NCI-H69 (cell line): Measurements from ENCODE around the gene NCLN.
"Not testable (repeated sequence)": the region's sequence is repeated elsewhere in the genome, so short reads cannot be mapped to it uniquely, and the experiment has no call there.

Source experiments
- DNase-seq: peaks from one replicate; lab custom pipeline; 2025; lab: John Stamatoyannopoulos, UW

Gene NCLN

GRCh38 chr19:3198901-3199700, 13.4 kb downstream of the NCLN start:
- DNase-seq, result no peak

DNA sequence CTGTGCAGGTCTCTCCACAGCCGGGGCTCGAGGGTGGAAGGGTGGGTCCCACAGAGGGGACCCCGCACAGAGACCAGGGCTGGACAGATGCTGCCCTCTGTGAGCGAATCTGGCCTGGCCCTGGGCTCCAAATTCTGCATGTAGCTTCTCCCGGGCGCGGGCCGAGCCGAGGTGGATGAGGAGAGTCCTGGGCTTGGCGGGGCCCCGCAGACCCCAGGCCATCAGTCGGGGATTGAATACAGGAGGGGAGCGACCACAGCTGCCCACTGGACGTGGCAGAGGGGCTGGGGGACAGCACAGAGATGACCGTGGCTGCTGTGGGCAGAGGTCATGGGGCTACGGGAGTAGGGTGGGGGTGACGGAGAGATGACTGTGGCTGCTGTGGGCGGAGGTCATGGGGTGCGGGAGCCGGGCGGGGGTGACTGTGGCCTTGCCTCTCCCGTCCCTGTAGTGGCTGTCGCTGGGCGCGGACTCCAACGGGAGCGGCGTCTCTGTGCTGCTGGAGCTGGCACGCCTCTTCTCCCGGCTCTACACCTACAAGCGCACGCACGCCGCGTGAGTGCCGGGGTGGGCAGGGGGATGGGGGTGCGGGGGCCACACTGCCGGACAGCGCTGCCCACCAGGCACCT, 15.5 kb downstream of the NCLN start:
- DNase-seq, result no peak

GRCh38 chr19:3201911-3202310, 16.2 kb downstream of the NCLN start:
- DNase-seq, result no peak

DNA sequence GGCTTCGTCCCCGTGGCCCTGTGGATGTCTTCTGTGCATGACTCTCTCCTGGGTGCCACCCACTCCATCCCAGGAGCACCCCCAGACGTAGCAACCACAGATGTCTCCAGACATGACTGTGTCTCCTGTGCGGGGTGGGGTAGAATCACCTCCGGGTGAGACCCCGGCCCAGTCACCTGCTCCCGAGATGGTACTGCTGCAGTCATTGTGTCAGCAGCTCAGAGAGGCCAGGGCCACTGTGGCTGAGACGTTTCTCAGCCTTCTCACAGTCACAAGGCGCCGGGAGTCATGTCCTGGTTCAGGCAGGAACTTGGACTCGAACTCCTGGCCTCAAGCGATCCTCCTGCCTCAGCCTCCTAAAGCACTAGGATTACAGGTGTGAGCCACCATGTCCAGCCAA, 16.6 kb downstream of the NCLN start:
- DNase-seq, result no peak

DNA sequence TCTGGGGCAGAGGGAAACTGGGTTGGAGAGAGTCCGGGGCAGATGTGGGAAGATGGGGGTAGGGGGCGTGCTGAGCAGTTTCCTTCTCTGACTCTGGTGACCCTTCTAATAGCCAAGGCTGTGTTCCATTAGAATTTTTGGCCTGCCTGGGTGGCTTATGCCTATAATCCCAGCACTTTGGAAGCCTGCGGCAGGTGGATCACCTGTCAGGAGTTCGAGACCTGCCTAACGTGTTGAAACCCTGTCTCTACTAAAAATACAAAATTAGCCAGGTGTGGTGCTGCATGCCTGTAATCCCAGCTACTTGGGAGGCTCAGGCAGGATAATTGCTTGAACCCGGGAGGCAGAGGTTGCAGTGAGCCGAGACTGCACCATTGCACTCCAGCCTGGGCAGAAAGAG, 17.2 kb downstream of the NCLN start:
- not testable (repeated sequence) for DNase-seq

DNA sequence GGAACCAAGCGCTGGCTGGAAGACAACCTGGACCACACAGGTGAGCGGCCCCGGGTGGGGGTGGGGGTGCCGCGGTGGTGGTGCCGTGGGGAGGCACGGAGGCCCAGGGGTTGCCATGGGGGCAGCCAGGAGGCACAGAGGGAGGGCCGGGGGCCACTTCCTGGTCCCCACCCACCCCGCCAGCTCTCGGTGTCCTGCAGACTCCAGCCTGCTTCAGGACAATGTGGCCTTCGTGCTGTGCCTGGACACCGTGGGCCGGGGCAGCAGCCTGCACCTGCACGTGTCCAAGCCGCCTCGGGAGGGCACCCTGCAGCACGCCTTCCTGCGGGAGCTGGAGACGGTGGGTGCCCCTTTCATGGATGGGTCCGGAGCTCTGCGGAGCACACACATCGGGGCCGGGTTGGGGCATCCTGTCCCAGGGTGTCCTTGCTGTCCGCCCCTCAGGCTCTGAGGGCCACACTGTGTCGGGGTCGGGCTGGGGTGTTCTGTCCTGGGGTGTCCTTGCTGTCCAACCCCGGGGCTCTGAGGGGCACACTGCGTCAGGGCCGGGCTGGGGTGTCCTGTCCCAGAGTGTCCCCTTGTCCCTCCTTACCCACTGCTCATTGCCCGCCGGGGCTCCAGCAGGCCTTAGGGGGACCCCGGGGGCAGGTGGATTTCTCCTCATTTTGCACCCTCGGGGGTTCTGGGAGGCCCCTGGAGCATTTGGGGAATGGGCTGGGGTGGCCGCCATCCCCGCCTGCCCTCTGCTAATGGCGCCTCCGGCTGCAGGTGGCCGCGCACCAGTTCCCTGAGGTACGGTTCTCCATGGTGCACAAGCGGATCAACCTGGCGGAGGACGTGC, 18.3 kb downstream of the NCLN start:
- DNase-seq, result no peak

- DNase-seq, result no peak
These were observed 19.0 kb downstream of the NCLN start for GRCh38 chr19:3204646-3205275.

GRCh38 chr19:3206216-3206953, 20.7 kb downstream of the NCLN start:
- DNase-seq, result no peak

DNA sequence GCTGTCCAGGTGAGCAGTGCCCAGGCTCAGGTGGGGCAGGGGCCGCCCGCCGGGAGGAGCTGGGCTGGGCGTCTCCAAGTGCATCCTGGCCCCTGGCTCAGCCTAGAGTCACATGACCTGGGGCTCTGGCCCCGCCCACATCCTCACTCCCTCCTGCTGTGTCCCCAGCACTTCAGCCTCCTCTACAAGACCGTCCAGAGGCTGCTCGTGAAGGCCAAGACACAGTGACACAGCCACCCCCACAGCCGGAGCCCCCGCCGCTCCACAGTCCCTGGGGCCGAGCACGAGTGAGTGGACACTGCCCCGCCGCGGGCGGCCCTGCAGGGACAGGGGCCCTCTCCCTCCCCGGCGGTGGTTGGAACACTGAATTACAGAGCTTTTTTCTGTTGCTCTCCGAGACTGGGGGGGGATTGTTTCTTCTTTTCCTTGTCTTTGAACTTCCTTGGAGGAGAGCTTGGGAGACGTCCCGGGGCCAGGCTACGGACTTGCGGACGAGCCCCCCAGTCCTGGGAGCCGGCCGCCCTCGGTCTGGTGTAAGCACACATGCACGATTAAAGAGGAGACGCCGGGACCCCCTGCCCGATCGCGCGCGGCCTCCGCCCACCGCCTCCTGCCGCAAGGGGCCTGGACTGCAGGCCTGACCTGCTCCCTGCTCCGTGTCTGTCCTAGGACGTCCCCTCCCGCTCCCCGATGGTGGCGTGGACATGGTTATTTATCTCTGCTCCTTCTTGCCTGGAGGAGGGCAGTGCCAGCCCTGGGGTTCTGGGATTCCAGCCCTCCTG, 21.9 kb downstream of the NCLN start:
- peak; percentile 16 for DNase-seq

GRCh38 chr19:3208317-3209207, 22.8 kb downstream of the NCLN start:
- no peak for DNase-seq

DNA sequence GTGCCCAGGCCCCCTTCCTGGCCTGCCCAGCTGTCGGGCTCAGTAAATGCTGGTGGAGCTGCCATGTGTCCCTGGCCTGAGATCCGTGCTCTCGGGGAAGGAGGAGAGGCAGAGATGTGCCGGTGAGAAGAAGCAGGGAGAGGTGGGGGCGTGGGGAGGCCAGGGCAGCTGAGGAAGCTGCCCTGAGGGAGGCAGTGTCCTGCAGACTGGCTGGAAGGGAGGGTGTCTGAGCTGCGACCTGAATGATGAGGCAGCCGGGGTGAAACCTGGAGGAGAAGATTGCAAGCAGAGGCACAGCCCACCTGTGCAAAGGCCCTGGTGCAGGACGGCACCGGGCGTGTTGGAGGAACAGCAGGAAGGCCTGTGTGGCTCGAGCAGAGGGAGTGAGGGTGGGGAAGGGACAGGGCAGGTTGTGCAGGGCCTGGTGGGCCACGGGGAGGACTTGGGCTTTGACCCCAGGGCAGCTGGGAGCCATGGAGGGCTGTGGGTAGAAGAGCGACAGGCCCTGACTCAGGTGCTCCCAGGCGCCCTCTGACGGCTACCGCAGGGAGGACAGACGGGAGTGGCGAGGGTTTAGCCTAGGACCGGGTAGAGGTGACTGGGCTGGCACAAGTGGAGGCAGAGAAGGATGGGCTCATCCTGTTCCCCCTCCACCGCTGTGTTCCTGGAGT, 24.8 kb downstream of the NCLN start:
- peak; percentile 49 for DNase-seq

GRCh38 chr19:3211191-3211590, 25.5 kb downstream of the NCLN start:
- no peak for DNase-seq

DNA sequence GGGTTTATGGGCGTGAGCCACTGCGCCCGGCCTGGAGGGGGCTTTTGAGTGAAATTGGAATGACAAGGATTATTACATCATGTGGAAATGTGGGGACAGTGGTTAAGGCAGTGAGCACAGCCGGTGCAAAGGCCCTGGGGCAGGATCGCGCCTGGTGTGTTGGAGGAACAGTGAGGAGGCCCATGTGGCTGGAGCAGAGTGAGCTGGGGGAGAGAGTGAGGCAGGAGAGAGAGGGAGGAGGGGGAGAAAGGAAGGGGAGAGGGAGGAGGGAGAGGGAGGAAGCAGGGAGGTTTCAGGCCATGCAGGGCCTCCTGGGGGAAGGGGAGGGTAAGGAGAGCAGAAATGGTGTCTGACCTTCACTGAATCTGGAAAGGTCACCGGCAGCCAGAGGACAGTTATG, 27.4 kb downstream of the NCLN start:
- no peak for DNase-seq

- DNase-seq, result no peak
These were observed 31.1 kb downstream of the NCLN start for GRCh38 chr19:3216874-3217273.

DNA sequence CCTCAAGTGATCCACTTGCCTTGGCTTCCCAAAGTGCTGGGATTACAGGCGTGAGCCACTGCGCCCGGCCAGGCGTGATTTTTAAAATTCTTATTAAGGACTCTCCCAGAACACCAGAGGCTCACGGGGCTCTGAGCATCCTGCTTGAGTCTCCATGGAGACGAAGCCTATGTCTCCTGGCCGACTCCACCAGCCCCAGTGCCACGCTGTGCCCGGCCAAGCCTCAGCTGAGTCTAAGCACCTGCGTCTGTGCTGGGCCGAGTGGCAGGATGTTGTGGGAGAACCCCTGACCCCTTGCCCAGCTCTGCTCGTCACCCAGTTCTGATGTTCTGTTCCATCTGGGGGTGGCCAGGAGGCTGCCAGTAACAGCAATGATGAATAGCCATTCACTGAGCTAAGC, 34.8 kb downstream of the NCLN start:
- DNase-seq, result peak; percentile 25

DNA sequence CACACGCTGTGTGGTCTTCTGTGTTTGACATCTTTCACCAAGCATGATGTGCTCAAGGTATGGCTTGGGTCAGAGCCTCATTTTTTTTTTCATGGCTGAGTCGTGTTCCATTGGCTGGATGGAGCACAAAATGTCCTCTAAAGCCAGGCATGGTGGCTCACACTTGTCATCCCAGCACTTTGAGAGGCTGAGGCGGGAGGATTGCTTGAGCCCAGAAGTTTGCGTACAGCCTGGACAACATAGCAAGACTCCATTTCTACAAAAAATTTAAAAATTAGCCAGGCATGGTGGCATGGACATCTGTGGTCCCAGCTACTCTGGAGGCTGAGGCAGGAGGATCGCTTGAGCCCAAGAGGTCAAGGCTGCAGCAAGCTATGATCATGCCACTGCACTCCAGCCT, 35.8 kb downstream of the NCLN start:
- DNase-seq, result not testable (repeated sequence)

DNA sequence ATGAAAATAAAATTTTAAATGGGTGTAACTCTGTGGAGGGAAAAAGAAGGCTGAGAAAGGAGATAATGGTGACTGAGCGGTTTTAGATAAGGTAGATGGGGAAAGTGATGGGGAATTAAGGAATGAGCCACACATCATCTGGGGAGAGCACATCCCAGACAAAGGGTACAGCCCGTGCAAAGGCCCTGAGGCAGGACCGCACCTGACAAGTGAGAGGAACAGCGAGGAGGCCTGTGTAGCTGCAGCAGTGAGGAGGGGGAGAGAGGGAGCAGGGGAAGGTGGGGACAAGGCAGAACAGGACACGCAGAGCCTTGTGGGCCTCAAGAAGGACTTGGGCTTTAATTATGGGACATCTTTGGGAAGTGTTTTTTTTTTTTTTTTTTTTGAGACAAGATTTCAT, 37.0 kb downstream of the NCLN start:
- no peak for DNase-seq

DNA sequence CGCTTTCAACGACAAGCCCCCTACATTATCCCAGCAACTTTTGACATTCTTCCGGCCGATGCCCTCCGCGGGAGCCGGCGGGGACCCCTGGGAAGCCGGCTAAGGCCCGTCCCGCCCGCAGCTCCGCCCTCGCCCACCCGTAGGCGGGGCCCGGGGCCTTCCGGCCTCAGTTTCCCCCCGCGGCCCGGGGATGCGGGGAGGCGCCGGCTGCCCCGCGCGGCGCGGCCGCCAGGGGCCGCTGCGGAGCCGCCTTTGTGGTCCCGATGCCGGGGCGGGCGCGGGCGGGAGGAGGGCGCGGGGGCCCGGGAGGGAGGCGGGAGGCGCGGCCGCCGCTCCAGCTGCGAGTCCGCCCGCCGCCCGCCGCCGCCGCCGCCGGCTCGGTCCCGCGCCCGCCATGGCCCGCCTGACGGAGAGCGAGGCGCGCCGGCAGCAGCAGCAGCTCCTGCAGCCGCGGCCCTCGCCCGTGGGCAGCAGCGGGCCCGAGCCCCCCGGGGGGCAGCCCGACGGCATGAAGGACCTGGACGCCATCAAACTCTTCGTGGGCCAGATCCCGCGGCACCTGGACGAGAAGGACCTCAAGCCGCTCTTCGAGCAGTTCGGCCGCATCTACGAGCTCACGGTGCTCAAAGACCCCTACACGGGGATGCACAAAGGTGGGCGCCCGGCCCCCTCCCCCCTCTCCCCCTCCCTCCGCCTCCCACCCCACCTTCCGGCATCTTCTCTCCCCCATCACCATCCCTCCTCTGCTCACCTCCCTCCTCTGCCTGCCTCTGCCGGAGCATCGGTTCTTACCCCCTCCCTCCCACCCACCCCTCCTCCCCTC, 38.8 kb downstream of the NCLN start, which contains the start of gene CELF5:
CELF5 (plus strand) TSS at position 316 of the 823 bp plus-strand sequence; CDS start at position 395, 79 bp downstream.
- DNase-seq, result peak; percentile 84
